PC-9 (cell line): ENCODE results near the gene SMIM24. TPM values are rescaled to one million over a fixed set of nuclear protein-coding genes. Genes with fewer than 3 reads are reported as not detected.

Experiments used
- BruUV-seq: library from RNA; stranded (reverse); fragments of 400-500 nt; replicated peaks from 2 replicates; lab custom pipeline; 2021; lab: Mats Ljungman, UMichigan
- CTCF ChIA-PET: fragments of 300-600 bp; sonication (Branson Sonifier 250); formaldehyde crosslinking; loops from one replicate; lab custom pipeline; 2022; ENCODE audit warnings: antibody characterized with exemption; lab: Charles Lee
- POLR2A ChIA-PET: fragments of 300-600 bp; sonication (Branson Sonifier 250); formaldehyde crosslinking; loops from one replicate; lab custom pipeline; 2022; ENCODE audit warnings: antibody characterized with exemption; ENCODE audit not compliant: unreplicated experiment; lab: Charles Lee
- DNase-seq, 2 experiments: peaks; one replicate each; pipeline versions ENCODE4 v3.0.0 to v3.0.0-alpha.2; 2015 to 2022; ENCODE audit warnings: mixed read lengths in 1 of 2
- H2AFZ ChIP-seq: fragments of 200-600 bp; sonication (generic); 2 replicates; pipeline ENCODE4 v1.8.1; 2017; ENCODE audit warnings: antibody characterized with exemption
- H3F3A ChIP-seq: fragments of 200-600 bp; sonication (generic); 2 replicates; pipeline ENCODE4 v1.8.1; 2017; ENCODE audit warnings: antibody characterized with exemption, mild to moderate bottlenecking, low read depth; ENCODE audit not compliant: insufficient read depth
- H3K27ac ChIP-seq: fragments of 200-600 bp; sonication (generic); 2 replicates; pipeline ENCODE4 v1.6.1; 2016; ENCODE audit warnings: mixed run types
- H3K27me3 ChIP-seq: fragments of 200-600 bp; sonication (generic); 2 replicates; pipeline ENCODE4 v1.6.1; 2016; ENCODE audit warnings: low read depth, mixed run types; ENCODE audit not compliant: insufficient read depth
- H3K36me3 ChIP-seq: fragments of 200-600 bp; sonication (generic); 2 replicates; pipeline ENCODE4 v1.6.1; 2016; ENCODE audit warnings: low read depth, mixed run types
- H3K4me1 ChIP-seq: fragments of 200-600 bp; sonication (generic); replicated peaks from 2 replicates; pipeline ENCODE4 v1.6.1; 2016; ENCODE audit warnings: mixed run types; ENCODE audit not compliant: insufficient read depth
- H3K4me2 ChIP-seq: fragments of 200-600 bp; sonication (generic); 2 replicates; pipeline ENCODE4 v1.6.1; 2017; ENCODE audit warnings: mixed run types
- H3K4me3 ChIP-seq: fragments of 200-600 bp; sonication (generic); 2 replicates; pipeline ENCODE4 v1.6.1; 2016; ENCODE audit warnings: mixed run types
- H3K79me2 ChIP-seq: fragments of 200-600 bp; sonication (generic); 2 replicates; pipeline ENCODE4 v1.6.1; 2017; ENCODE audit warnings: low read depth, mixed run types
- H3K9me2 ChIP-seq: fragments of 200-600 bp; sonication (generic); 2 replicates; pipeline ENCODE4 v1.8.1; 2017; ENCODE audit warnings: mild to moderate bottlenecking; ENCODE audit not compliant: insufficient read depth
- H3K9me3 ChIP-seq: fragments of 200-600 bp; sonication (generic); 2 replicates; pipeline ENCODE4 v1.8.1; 2016; ENCODE audit warnings: low read depth; ENCODE audit not compliant: insufficient read depth
- H4K20me1 ChIP-seq: fragments of 200-600 bp; sonication (generic); 2 replicates; pipeline ENCODE4 v1.8.1; 2017; ENCODE audit not compliant: insufficient read depth
- EZH2 ChIP-seq: fragments of 200-600 bp; sonication (generic); IDR thresholded peaks from 2 replicates; pipeline ENCODE4 v1.8.0; 2017; ENCODE audit warnings: antibody characterized with exemption, low read depth
- intact Hi-C: fragments of 100-400 bp; cut with micrococcal nuclease; formaldehyde crosslinking; loops from one replicate; pipeline ENCODE4 v1.10.0; 2022; ENCODE audit not compliant: unreplicated experiment
- total RNA-seq: library from RNA; stranded (reverse); gene quantifications from 2 replicates; pipeline ENCODE4 v1.2.3, GENCODE V29; 2021
- TF ChIP-seq, protein P1 (sequence below): fragments of 200-600 bp; sonication (generic); conservative IDR thresholded peaks from 2 replicates; pipeline ENCODE4 v1.6.1; 2017; ENCODE audit warnings: mixed run types, antibody characterized with exemption, mild to moderate bottlenecking, moderate library complexity

SMIM24 gene
- total RNA-seq, 1 experiment from 2014 or later: not detected

DNA sequence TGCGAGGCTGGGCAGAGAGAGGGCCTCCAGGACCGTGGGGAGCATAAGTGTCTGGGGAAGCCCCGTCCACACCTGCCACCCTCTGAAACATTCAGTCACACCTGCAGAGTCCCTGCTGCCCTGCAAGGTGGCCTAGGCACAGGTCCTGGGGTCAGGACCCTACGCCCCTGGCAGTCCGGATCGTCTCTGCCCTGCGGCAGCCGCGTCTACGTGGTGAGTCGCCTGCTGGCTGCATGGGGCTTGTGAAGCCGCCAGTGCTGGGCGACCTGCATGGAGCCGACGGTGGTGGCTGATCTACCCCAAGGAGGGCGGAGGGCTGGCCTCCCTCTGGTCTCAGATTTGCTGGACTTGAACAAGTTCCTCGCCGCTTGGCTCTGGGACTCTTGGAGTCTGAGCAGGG lies 38.8 kb upstream of the SMIM24 start:
- no TSS peak for BruUV-seq
- no peak for DNase-seq
- no peaks in the 10 kb centered on the region for H3K9me2 ChIP-seq
- intact Hi-C loops: no loop called here
- no peak overlapping the region for H3K4me2 ChIP-seq
- H3K27ac ChIP-seq: no peak overlapping the region
- H3K9me3 ChIP-seq: no peaks in the 10 kb centered on the region
- no peaks in the 10 kb centered on the region for H3K27me3 ChIP-seq
- no peak overlapping the region for H2AFZ ChIP-seq
- no peaks in the 10 kb centered on the region for H3K4me1 ChIP-seq
- peaks cover 22% of the 10 kb centered on the region; the same call in 1 of the 2 replicates for H3K79me2 ChIP-seq
- POLR2A ChIA-PET: no interaction called here
- H3K36me3 ChIP-seq: no peaks in the 10 kb centered on the region
- H4K20me1 ChIP-seq: peaks cover 9% of the 10 kb centered on the region; the same call in 1 of the 2 replicates
- no peaks in the 10 kb centered on the region for H3F3A ChIP-seq
- no peak overlapping the region for H3K4me3 ChIP-seq
- CTCF ChIA-PET: no interaction called here
- TF ChIP-seq, protein P1, sequence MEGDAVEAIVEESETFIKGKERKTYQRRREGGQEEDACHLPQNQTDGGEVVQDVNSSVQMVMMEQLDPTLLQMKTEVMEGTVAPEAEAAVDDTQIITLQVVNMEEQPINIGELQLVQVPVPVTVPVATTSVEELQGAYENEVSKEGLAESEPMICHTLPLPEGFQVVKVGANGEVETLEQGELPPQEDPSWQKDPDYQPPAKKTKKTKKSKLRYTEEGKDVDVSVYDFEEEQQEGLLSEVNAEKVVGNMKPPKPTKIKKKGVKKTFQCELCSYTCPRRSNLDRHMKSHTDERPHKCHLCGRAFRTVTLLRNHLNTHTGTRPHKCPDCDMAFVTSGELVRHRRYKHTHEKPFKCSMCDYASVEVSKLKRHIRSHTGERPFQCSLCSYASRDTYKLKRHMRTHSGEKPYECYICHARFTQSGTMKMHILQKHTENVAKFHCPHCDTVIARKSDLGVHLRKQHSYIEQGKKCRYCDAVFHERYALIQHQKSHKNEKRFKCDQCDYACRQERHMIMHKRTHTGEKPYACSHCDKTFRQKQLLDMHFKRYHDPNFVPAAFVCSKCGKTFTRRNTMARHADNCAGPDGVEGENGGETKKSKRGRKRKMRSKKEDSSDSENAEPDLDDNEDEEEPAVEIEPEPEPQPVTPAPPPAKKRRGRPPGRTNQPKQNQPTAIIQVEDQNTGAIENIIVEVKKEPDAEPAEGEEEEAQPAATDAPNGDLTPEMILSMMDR: no peak
- TF ChIP-seq EZH2: no peak

DNA sequence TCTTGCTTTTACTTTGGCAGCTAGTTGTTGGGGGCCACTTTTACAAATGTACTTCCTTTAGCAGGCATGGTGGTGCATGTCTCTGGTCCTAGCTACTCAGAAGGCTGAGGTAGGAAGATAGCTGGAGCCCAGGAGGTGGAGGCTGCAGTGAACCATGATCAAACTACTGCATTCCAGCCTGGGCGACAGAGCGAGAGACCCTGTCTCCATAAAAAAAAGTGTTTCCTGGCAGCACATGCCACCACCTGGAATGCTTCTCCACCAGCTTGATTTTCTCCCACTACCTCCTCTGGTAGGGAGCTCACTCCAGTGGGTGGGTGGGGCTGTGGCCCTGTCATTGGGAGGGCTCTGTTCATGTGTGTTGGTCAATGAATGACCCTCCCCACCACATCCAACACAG lies 38.3 kb upstream of the SMIM24 start:
- CTCF ChIA-PET: no interaction called here
- Histone ChIP-seq H3K27ac (no peak overlapping the region), H3K4me1 (no peaks in the 10 kb centered on the region), H3K79me2 (peaks cover 22% of the 10 kb centered on the region; the same call in 1 of the 2 replicates), H3K4me3 (no peak overlapping the region), H2AFZ (no peak overlapping the region), H3F3A (no peaks in the 10 kb centered on the region), H3K9me2 (no peaks in the 10 kb centered on the region), H4K20me1 (peaks cover 9% of the 10 kb centered on the region; the same call in 1 of the 2 replicates), H3K9me3 (no peaks in the 10 kb centered on the region), H3K36me3 (no peaks in the 10 kb centered on the region), H3K4me2 (no peak overlapping the region), H3K27me3 (no peaks in the 10 kb centered on the region)
- POLR2A ChIA-PET: no interaction called here
- no TSS peak for BruUV-seq
- no peak for DNase-seq
- TF ChIP-seq, protein P1: no peak
- no peak for TF ChIP-seq EZH2
- intact Hi-C loops: no loop called here

DNA sequence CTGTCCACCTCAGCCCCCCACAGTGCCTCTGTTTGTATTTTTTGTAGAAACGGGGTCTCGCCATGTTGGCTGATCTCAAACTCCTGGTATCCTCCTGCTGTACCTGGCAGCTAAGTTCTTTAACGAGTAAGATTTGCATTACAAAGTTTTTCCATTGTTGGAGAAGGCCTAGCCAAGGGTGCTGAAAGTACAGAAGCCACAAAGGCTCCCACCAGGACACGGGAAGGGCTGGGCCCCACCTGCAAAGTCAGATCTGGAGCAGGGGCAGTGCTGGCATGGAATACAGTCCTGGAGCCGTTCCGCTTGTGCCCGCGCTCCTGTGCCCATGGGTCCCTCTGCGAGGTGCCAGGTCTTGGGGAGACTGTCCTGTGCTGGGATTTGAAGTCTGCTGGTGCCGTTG lies 37.9 kb upstream of the SMIM24 start:
- no TSS peak for BruUV-seq
- H3K9me2 ChIP-seq: no peaks in the 10 kb centered on the region
- DNase-seq: no peak
- peaks cover 9% of the 10 kb centered on the region; the same call in 1 of the 2 replicates for H4K20me1 ChIP-seq
- H3K79me2 ChIP-seq: peaks cover 22% of the 10 kb centered on the region; the same call in 1 of the 2 replicates
- H3F3A ChIP-seq: no peaks in the 10 kb centered on the region
- H3K4me1 ChIP-seq: no peaks in the 10 kb centered on the region
- H3K27ac ChIP-seq: no peak overlapping the region
- no peak overlapping the region for H3K4me2 ChIP-seq
- ChIA-PET CTCF (no interaction called here), POLR2A (no interaction called here)
- H3K27me3 ChIP-seq: no peaks in the 10 kb centered on the region
- no peak overlapping the region for H3K4me3 ChIP-seq
- no peaks in the 10 kb centered on the region for H3K9me3 ChIP-seq
- TF ChIP-seq, protein P1: no peak
- no peak for TF ChIP-seq EZH2
- H3K36me3 ChIP-seq: no peaks in the 10 kb centered on the region
- H2AFZ ChIP-seq: no peak overlapping the region
- intact Hi-C loops: no loop called here
